ENCODE results near the gene SDHAF1.

Gene SDHAF1

GRCh38 chr19:35959040-35959967, 35.7 kb upstream of the SDHAF1 start:
- in situ Hi-C loops (cut with MboI; ENCODE audit: low pct_unique_long_range_greater_than_20kb, low sequenced_read_pairs, unreplicated experiment): no loop called here
- DNase-seq (ENCODE audit: low spot score): peak; percentile 62
- TF ChIP-seq CTCF (IDR thresholded peaks at IDR 0.05; ENCODE audit: extremely low read depth, insufficient read depth, missing control alignments): peak; percentile 68

GRCh38 chr19:35959968-35960320, 35.0 kb upstream of the SDHAF1 start:
- in situ Hi-C loops (cut with MboI; ENCODE audit: low pct_unique_long_range_greater_than_20kb, low sequenced_read_pairs, unreplicated experiment): no loop called here
- DNase-seq (ENCODE audit: low spot score): no peak
- no peak for TF ChIP-seq CTCF (IDR thresholded peaks at IDR 0.05; ENCODE audit: extremely low read depth, insufficient read depth, missing control alignments)

GRCh38 chr19:35960432-35960972, 34.5 kb upstream of the SDHAF1 start:
- in situ Hi-C loops (cut with MboI; ENCODE audit: low pct_unique_long_range_greater_than_20kb, low sequenced_read_pairs, unreplicated experiment): no loop called here
- TF ChIP-seq CTCF (IDR thresholded peaks at IDR 0.05; ENCODE audit: extremely low read depth, insufficient read depth, missing control alignments): no peak
- DNase-seq (ENCODE audit: low spot score): no peak

GRCh38 chr19:35963514-35963913, 31.5 kb upstream of the SDHAF1 start:
- in situ Hi-C loops (cut with MboI; ENCODE audit: low pct_unique_long_range_greater_than_20kb, low sequenced_read_pairs, unreplicated experiment): no loop called here
- no peak for TF ChIP-seq CTCF (IDR thresholded peaks at IDR 0.05; ENCODE audit: extremely low read depth, insufficient read depth, missing control alignments)
- DNase-seq (ENCODE audit: low spot score): no peak

- no peak for DNase-seq (ENCODE audit: low spot score)
- no peak for TF ChIP-seq CTCF (IDR thresholded peaks at IDR 0.05; ENCODE audit: extremely low read depth, insufficient read depth, missing control alignments)
- in situ Hi-C loops (cut with MboI; ENCODE audit: low pct_unique_long_range_greater_than_20kb, low sequenced_read_pairs, unreplicated experiment): no loop called here
Observed at GRCh38 chr19:35966771-35967170, 28.2 kb upstream of the SDHAF1 start.

- in situ Hi-C loops (cut with MboI; ENCODE audit: low pct_unique_long_range_greater_than_20kb, low sequenced_read_pairs, unreplicated experiment): no loop called here
- DNase-seq (ENCODE audit: low spot score): no peak
- no peak for TF ChIP-seq CTCF (IDR thresholded peaks at IDR 0.05; ENCODE audit: extremely low read depth, insufficient read depth, missing control alignments)
Observed at GRCh38 chr19:35973487-35973886, 21.5 kb upstream of the SDHAF1 start.

All from GM13977 (cell line).